Measurements from ENCODE around the gene UBE2D2. TPM values are rescaled to one million over a fixed set of nuclear protein-coding genes. Genes with fewer than 3 reads are reported as not detected.

Gene UBE2D2
- total and polyA plus RNA-seq, 2 of the 4 experiments (the other 2 are of a cell fraction) = 26.9 to 35.7 TPM

DNA sequence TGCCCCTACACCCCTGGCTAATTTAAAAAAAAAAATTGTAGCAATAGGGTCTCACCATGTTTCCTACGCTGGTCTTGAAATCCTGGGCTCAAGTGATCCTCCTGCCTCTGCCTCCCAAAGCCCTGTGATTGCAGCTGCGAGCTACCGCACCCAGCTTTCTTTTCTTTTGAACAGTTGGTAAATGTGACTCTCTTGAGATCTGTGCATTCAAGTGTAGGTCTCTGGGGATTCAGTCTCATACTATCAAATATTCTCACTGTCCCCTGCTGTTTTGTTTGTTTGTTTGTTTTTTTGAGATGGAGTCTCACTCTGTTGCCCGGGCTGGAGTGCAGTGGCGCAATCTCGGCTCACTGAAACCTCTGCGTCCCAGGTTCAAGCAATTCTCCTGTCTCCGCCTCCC lies 44.7 kb downstream of the UBE2D2 start:
- H3K14ac ChIP-seq (replicated peaks; ENCODE audit: low read depth, low read length) = no peak overlapping the region
- H2BK20ac ChIP-seq (ENCODE audit: low read depth, low read length) = no peak overlapping the region
- H3K79me1 ChIP-seq (ENCODE audit: low read depth in 1 of 2, low read length in 2 of 2) = peaks cover 21 to 60% of the 10 kb centered on the region in 2 experiments
- no peak overlapping the region for H2BK15ac ChIP-seq (ENCODE audit: low read depth, low read length)
- dilution Hi-C loops (cut with HindIII; ENCODE audit: low sequenced_read_pairs, unreplicated experiment) (no loop called here), in situ Hi-C loops (cut with MboI; ENCODE audit: low sequenced_read_pairs) (no loop called here), intact Hi-C loops (cut with micrococcal nuclease) (no loop called here)
- no peak overlapping the region for H4K91ac ChIP-seq (ENCODE audit: insufficient read depth, low read depth, low read length)
- H4K8ac ChIP-seq (ENCODE audit: low read depth in 2 of 2, low read length in 2 of 2) = no peak overlapping the region
- ATAC-seq (ENCODE audit: low read depth) (no peak), DNase-seq (no peak)
- no peak overlapping the region for H4K5ac ChIP-seq (ENCODE audit: low read depth, low read length)
- TF ChIP-seq CTCF (conservative IDR thresholded peaks at IDR 0.05; ENCODE audit: low read depth, low read length) = no peak
- TF ChIP-seq BHLHE40 (IDR thresholded peaks at IDR 0.05; ENCODE audit: low read depth, low read length) = no peak
- TF ChIP-seq MAFK (IDR thresholded peaks at IDR 0.05; ENCODE audit: low read depth, low read length) = no peak
- TF ChIP-seq FOS (IDR thresholded peaks at IDR 0.05; ENCODE audit: low read depth, low read length) = no peak
- TF ChIP-seq MXI1 (IDR thresholded peaks at IDR 0.05; ENCODE audit: borderline replicate concordance, low read depth, low read length) = no peak
- no peak for TF ChIP-seq RAD21 (IDR thresholded peaks at IDR 0.05; ENCODE audit: low read length)
- TF ChIP-seq ELK1 (IDR thresholded peaks at IDR 0.05; ENCODE audit: borderline replicate concordance, low read depth, low read length) = no peak
- TF ChIP-seq SMC3 (IDR thresholded peaks at IDR 0.05; ENCODE audit: low read depth, low read length) = no peak
- TF ChIP-seq CHD1 (IDR thresholded peaks at IDR 0.05; ENCODE audit: low read depth, low read length) = no peak
- no peak for TF ChIP-seq RFX5 (IDR thresholded peaks at IDR 0.05; ENCODE audit: low read depth, low read length)
- H3K27ac ChIP-seq (ENCODE audit: insufficient read depth, low read length) = no peak overlapping the region
- no peak overlapping the region for H3K4ac ChIP-seq (ENCODE audit: low read depth, low read length)
- H4K20me1 ChIP-seq (ENCODE audit: insufficient read depth, low read length) = peaks cover 9% of the 10 kb centered on the region
- peaks cover 5% of the 10 kb centered on the region; the same call in 1 of the 2 replicates for H3K9me1 ChIP-seq (ENCODE audit: insufficient read depth, low read length)
- H3K18ac ChIP-seq (ENCODE audit: low read depth, low read length) = no peak overlapping the region
- no TSS peak for BruUV-seq (replicated peaks)
- no peak overlapping the region for H2BK120ac ChIP-seq (ENCODE audit: low read depth, low read length)
- H3K4me2 ChIP-seq (ENCODE audit: low read depth, low read length) = no peak overlapping the region
- H2AK9ac ChIP-seq (replicated peaks; ENCODE audit: low read depth, low read length, poor library complexity) = no peak overlapping the region
- no peak overlapping the region for H3K56ac ChIP-seq (ENCODE audit: extremely low read depth, insufficient read depth, low read length)
- no peak overlapping the region for H3K23ac ChIP-seq (ENCODE audit: low read depth, low read length)
- H3K4me3 ChIP-seq (ENCODE audit: insufficient read depth, low read depth, low read length) = no peak overlapping the region
- no peaks in the 10 kb centered on the region for H3K9me3 ChIP-seq (ENCODE audit: control insufficient read depth, insufficient read depth, low read length)
- no CpG with 5 or more reads among the region's 8 CpGs for WGBS, 2 experiments (ENCODE audit: extremely low coverage in 2 of 2, insufficient read length in 1 of 2)
- CTCF ChIA-PET = interaction anchor here (0.6 kb wide), 1 partner anchor 50 kb away, joined by 3 read pairs; no protein-coding TSS in a partner anchor
- no peak overlapping the region for H2AK5ac ChIP-seq (ENCODE audit: low read depth, low read length)
- H3K9ac ChIP-seq (ENCODE audit: low read depth, low read length) = no peak overlapping the region
- H3K4me1 ChIP-seq (ENCODE audit: control insufficient read depth, insufficient read depth, low read length) = no peaks in the 10 kb centered on the region
- peaks cover 27% of the 10 kb centered on the region for H3K36me3 ChIP-seq (ENCODE audit: control insufficient read depth, insufficient read depth, low read length)
- H2AFZ ChIP-seq (replicated peaks; ENCODE audit: low read length, poor library complexity) = no peak overlapping the region
- no peaks in the 10 kb centered on the region for H3K27me3 ChIP-seq (ENCODE audit: control insufficient read depth, insufficient read depth, low read length)
- POLR2A ChIA-PET (ENCODE audit: unreplicated experiment) = interaction anchor here (0.6 kb wide), 1 partner anchor 77 kb away, joined by 4 read pairs; no protein-coding TSS in a partner anchor
- H2BK5ac ChIP-seq (ENCODE audit: low read depth, low read length, poor library complexity, severe bottlenecking) = no peak overlapping the region
